HepG2 (cell line): ENCODE results near the gene CREBRF. TPM values are rescaled to one million over a fixed set of nuclear protein-coding genes. Genes with fewer than 3 reads are reported as not detected.
A peak's percentile ranks its signal among the peaks of the same experiment; 100 is the strongest.

ENCODE experiments used
- ATAC-seq: fragments of 200-7000 bp; cut with Tn5 transposase; 3 replicates; pipeline ENCODE4 v1.9.1; 2020; ENCODE audit warnings: mild to moderate bottlenecking, moderate library complexity
- BruUV-seq: library from RNA; stranded (reverse); fragments of 400-500 nt; replicated peaks from 2 replicates; lab custom pipeline; 2021; lab: Mats Ljungman, UMichigan
- CTCF ChIA-PET: fragments of 300-600 bp; formaldehyde crosslinking; extraction: SDS; loops from one replicate; lab custom pipeline; 2021; ENCODE audit warnings: low total read pairs, inconsistent platforms, low intra/inter-chr PET ratio; lab: Yijun Ruan, JAX
- POLR2A ChIA-PET: fragments of 350-600 bp; sonication (Branson Sonifier 250); formaldehyde crosslinking; loops from one replicate; lab custom pipeline; 2020; ENCODE audit warnings: antibody characterized with exemption, inconsistent platforms; lab: Yijun Ruan, JAX
- DNase-seq: peaks from one replicate; pipeline ENCODE4 v3.0.0-alpha.2; 2015; ENCODE audit warnings: low spot score
- FAIRE-seq: peaks from 3 replicates; lab custom pipeline; 2011; peaks lifted over from hg19 to GRCh38; lab: Jason Lieb, UNC
- H2AFZ ChIP-seq: one replicate; pipeline ENCODE4 v1.6.1; 2011; ENCODE audit warnings: low read length, inconsistent platforms
- H3K27ac ChIP-seq: fragments of 300-600 bp; 3 replicates; pipeline ENCODE4 v1.8.0; 2011; ENCODE audit warnings: mixed run types, mild to moderate bottlenecking, mixed read lengths, low read length, inconsistent platforms; ENCODE audit not compliant: insufficient read depth; ENCODE audit errors: extremely low read length
- H3K27me3 ChIP-seq, 2 experiments: fragments of 200-600 bp in 1 of 2; 2 replicates in 1 of 2; 3 replicates in 1 of 2; pipeline versions ENCODE4 v1.6.0 to v1.8.0; 2011; ENCODE audit warnings: low read length in 2 of 2, mild to moderate bottlenecking in 2 of 2, moderate library complexity in 2 of 2, inconsistent platforms in 1 of 2; ENCODE audit not compliant: insufficient read depth in 2 of 2, control insufficient read depth in 1 of 2
- H3K36me3 ChIP-seq, 2 experiments: fragments of 200-600 bp in 1 of 2; replicated peaks in 1 of 2; 2 replicates in 1 of 2; 3 replicates in 1 of 2; pipeline versions ENCODE4 v1.5.1 to v1.8.0; 2011; ENCODE audit warnings: low read length in 2 of 2, inconsistent platforms in 1 of 2; ENCODE audit not compliant: insufficient read depth in 2 of 2, control insufficient read depth in 1 of 2
- H3K4me1 ChIP-seq: 2 replicates; pipeline ENCODE4 v1.5.1; 2012; ENCODE audit warnings: low read length, inconsistent platforms; ENCODE audit not compliant: insufficient read depth
- H3K4me2 ChIP-seq: 2 replicates; pipeline ENCODE4 v1.6.0; 2011; ENCODE audit warnings: low read depth, low read length, inconsistent platforms
- H3K4me3 ChIP-seq, 3 experiments: fragments of 200-600 bp in 1 of 3; sonication (generic), shearing (Covaris generic) in 1 of 3; replicated peaks in 1 of 3; 2 replicates each; pipeline ENCODE4 v1.5.1; 2011 to 2016; ENCODE audit warnings: low read length in 3 of 3, inconsistent platforms in 2 of 3, low read depth in 2 of 3, mild to moderate bottlenecking in 2 of 3, control low read depth in 1 of 3, mixed read lengths in 1 of 3; ENCODE audit not compliant: insufficient read depth in 1 of 3
- H3K79me2 ChIP-seq: one replicate; pipeline ENCODE4 v1.6.1; 2011; ENCODE audit warnings: low read length, inconsistent platforms; ENCODE audit not compliant: insufficient read depth
- H3K9ac ChIP-seq: 2 replicates; pipeline ENCODE4 v1.6.0; 2011; ENCODE audit warnings: mild to moderate bottlenecking, low read depth, low read length, inconsistent platforms; ENCODE audit not compliant: insufficient read depth
- H3K9me3 ChIP-seq: 2 replicates; pipeline ENCODE4 v1.5.1; 2012; ENCODE audit warnings: mild to moderate bottlenecking, low read length
- H4K20me1 ChIP-seq: 2 replicates; pipeline ENCODE4 v1.6.0; 2011; ENCODE audit warnings: inconsistent platforms, mild to moderate bottlenecking, low read length, moderate library complexity; ENCODE audit not compliant: insufficient read depth
- ARNT ChIP-seq: fragments of 450-650 bp; IDR thresholded peaks from 2 replicates; pipeline ENCODE4 v1.6.1; 2017
- ATAD3A ChIP-seq: sonication (generic); formaldehyde crosslinking; IDR thresholded peaks from 2 replicates; pipeline ENCODE4 v1.4.0; 2020; ENCODE audit warnings: missing genetic modification reagents
- BORCS8-MEF2B ChIP-seq: sonication (generic); formaldehyde crosslinking; IDR thresholded peaks from 2 replicates; pipeline ENCODE4 v1.8.0; 2022; ENCODE audit warnings: mild to moderate bottlenecking, missing genetic modification reagents
- CAMTA2 ChIP-seq: sonication (generic); formaldehyde crosslinking; IDR thresholded peaks from 2 replicates; pipeline ENCODE4 v1.4.0; 2020; ENCODE audit warnings: mild to moderate bottlenecking, missing genetic modification reagents, borderline replicate concordance
- DPF2 ChIP-seq: sonication (generic); formaldehyde crosslinking; IDR thresholded peaks from 2 replicates; pipeline ENCODE4 v1.4.0; 2020; ENCODE audit warnings: mild to moderate bottlenecking, low read depth, missing genetic modification reagents, borderline replicate concordance
- FLYWCH1 ChIP-seq: sonication (generic); formaldehyde crosslinking; IDR thresholded peaks from 2 replicates; pipeline ENCODE4 v1.8.1; 2023; ENCODE audit warnings: mild to moderate bottlenecking, missing genetic modification reagents
- GABPA ChIP-seq, 2 experiments: IDR thresholded peaks; 2 replicates each; pipeline ENCODE4 v1.6.1; 2011 to 2016; ENCODE audit warnings: low read depth in 2 of 2, low read length in 1 of 2, missing biosample characterization in 1 of 2, missing genetic modification characterization in 1 of 2
- GFI1 ChIP-seq: sonication (generic); formaldehyde crosslinking; IDR thresholded peaks from 2 replicates; pipeline ENCODE4 v1.5.0; 2020; ENCODE audit warnings: missing genetic modification reagents, mild to moderate bottlenecking, borderline replicate concordance
- NFRKB ChIP-seq: fragments of 450-650 bp; IDR thresholded peaks from 2 replicates; pipeline ENCODE4 v1.6.1; 2017
- NONO ChIP-seq, 2 experiments: fragments of 450-650 bp in 1 of 2; sonication (generic) in 1 of 2; formaldehyde crosslinking in 1 of 2; IDR thresholded peaks in 1 of 2; conservative IDR thresholded peaks in 1 of 2; 2 replicates each; pipeline versions ENCODE4 v1.6.1 to v1.8.0; 2017 to 2022; ENCODE audit warnings: mild to moderate bottlenecking in 1 of 2, missing genetic modification reagents in 1 of 2, moderate library complexity in 1 of 2
- PRMT3 ChIP-seq: sonication (generic); formaldehyde crosslinking; IDR thresholded peaks from 2 replicates; pipeline ENCODE4 v1.8.1; 2022; ENCODE audit warnings: low read depth, mild to moderate bottlenecking, moderate library complexity, missing genetic modification reagents, borderline replicate concordance
- PTBP1 ChIP-seq: fragments of 200-400 bp; formaldehyde crosslinking; IDR thresholded peaks from 2 replicates; pipeline ENCODE4 v1.6.1; 2018; ENCODE audit warnings: low read length, low read depth; ENCODE audit not compliant: poor library complexity, severe bottlenecking
- RFXANK ChIP-seq: IDR thresholded peaks from 2 replicates; pipeline ENCODE4 v1.6.1; 2016
- SP2 ChIP-seq: sonication (generic); formaldehyde crosslinking; IDR thresholded peaks from 2 replicates; pipeline ENCODE4 v1.5.1; 2020; ENCODE audit warnings: mild to moderate bottlenecking, missing genetic modification reagents
- TRIM24 ChIP-seq: sonication (generic); formaldehyde crosslinking; IDR thresholded peaks from 2 replicates; pipeline ENCODE4 v1.8.0; 2022; ENCODE audit warnings: mild to moderate bottlenecking, missing genetic modification reagents
- ZBTB42 ChIP-seq: sonication (generic); formaldehyde crosslinking; IDR thresholded peaks from 2 replicates; pipeline ENCODE4 v1.5.0; 2020; ENCODE audit warnings: mild to moderate bottlenecking, missing genetic modification reagents
- ZNF556 ChIP-seq: sonication (generic); formaldehyde crosslinking; IDR thresholded peaks from 2 replicates; pipeline ENCODE4 v1.4.0; 2020; ENCODE audit warnings: mild to moderate bottlenecking, missing genetic modification reagents, borderline replicate concordance
- WGBS: methylation state at CpG from one replicate; pipeline ENCODE4 v1.1.6; 2017; ENCODE audit warnings: low lambda C conversion rate; 5-methylcytosine and 5-hydroxymethylcytosine counted together
- in situ Hi-C: cut with HindIII; loops from 2 replicates; pipeline ENCODE4 v1.10.0; 2017; ENCODE audit warnings: low pct_unique_long_range_greater_than_20kb; ENCODE audit not compliant: extremely low pct_ligation_motif_present
- intact Hi-C: fragments of 100-400 bp; cut with micrococcal nuclease; formaldehyde crosslinking; loops from one replicate; pipeline ENCODE4 v1.10.0; 2022; ENCODE audit not compliant: unreplicated experiment
- polyA plus RNA-seq, 8 experiments: library from polyadenylated mRNA; depleted of rRNA in 3 of 8; stranded (reverse) in 7 of 8; unstranded in 1 of 8; fragments of >200 nt; fragmentation: Illumina TruSeq in 4 of 8; extraction: Trizol in 4 of 8; gene quantifications; 2 replicates each; pipeline versions ENCODE4 v1.2.1 to v1.2.3, GENCODE V29; 2011 to 2016; ENCODE audit warnings: low read depth in 4 of 8, missing spikeins in 1 of 8, mixed read lengths in 1 of 8; ENCODE audit not compliant: insufficient read depth in 1 of 8
- total RNA-seq, 5 experiments: library from RNA; depleted of rRNA; stranded (reverse); fragments of >200 nt; fragmentation: Illumina TruSeq; extraction: Trizol; gene quantifications; 2 replicates each; pipeline ENCODE4 v1.2.3, GENCODE V29; 2016; ENCODE audit warnings: low read depth in 1 of 5
- TF ChIP-seq, protein P1 (sequence below): sonication (generic); formaldehyde crosslinking; IDR thresholded peaks from 2 replicates; pipeline ENCODE4 v1.4.0; 2020; ENCODE audit warnings: mild to moderate bottlenecking, missing genetic modification reagents, borderline replicate concordance

Gene CREBRF
- total and polyA plus RNA-seq, 2 of the 13 experiments (the other 11 are each of a cell fraction or from before 2014, with no cell fraction given) = 4.5 to 10.2 TPM

GRCh38 chr5:173138707-173139106 is 82.6 kb downstream of the CREBRF start:
- Histone ChIP-seq H2AFZ (no peak overlapping the region), H4K20me1 (no peaks in the 10 kb centered on the region), H3K27ac (no peak overlapping the region), H3K4me2 (no peak overlapping the region)
- in situ Hi-C loops = loop anchor here (25.0 kb wide), 1 partner anchor 426 kb away; no protein-coding TSS in a partner anchor
- WGBS = 88% methylated on average over 3 of the region's 3 CpGs
- POLR2A ChIA-PET = interaction anchor here (1.0 kb wide), 1 partner anchor 15 kb away, joined by 3 read pairs; no protein-coding TSS in a partner anchor
- BruUV-seq = no TSS peak
- TF ChIP-seq NFRKB = no peak
- TF ChIP-seq GFI1 (CRISPR knock-in tag) = no peak
- no peak for TF ChIP-seq TRIM24
- TF ChIP-seq CAMTA2 (CRISPR knock-in tag) = no peak
- no peak for TF ChIP-seq FLYWCH1
- TF ChIP-seq GABPA (IDR thresholded peaks at IDR 0.05; ENCODE audit: low read depth, low read length) = no peak
- no peak for TF ChIP-seq GABPA (CRISPR knock-in tag; IDR thresholded peaks at IDR 0.05; ENCODE audit: low read depth)
- no peak for TF ChIP-seq RFXANK (CRISPR knock-in tag)
- TF ChIP-seq ATAD3A = no peak
- TF ChIP-seq BORCS8-MEF2B (CRISPR knock-in tag) = no peak
- no peak for TF ChIP-seq SP2 (CRISPR knock-in tag)
- TF ChIP-seq DPF2 (CRISPR knock-in tag) = no peak
- no peak for TF ChIP-seq ZNF556 (CRISPR knock-in tag)
- no peak for TF ChIP-seq PRMT3 (CRISPR knock-in tag)
- TF ChIP-seq, protein P1, sequence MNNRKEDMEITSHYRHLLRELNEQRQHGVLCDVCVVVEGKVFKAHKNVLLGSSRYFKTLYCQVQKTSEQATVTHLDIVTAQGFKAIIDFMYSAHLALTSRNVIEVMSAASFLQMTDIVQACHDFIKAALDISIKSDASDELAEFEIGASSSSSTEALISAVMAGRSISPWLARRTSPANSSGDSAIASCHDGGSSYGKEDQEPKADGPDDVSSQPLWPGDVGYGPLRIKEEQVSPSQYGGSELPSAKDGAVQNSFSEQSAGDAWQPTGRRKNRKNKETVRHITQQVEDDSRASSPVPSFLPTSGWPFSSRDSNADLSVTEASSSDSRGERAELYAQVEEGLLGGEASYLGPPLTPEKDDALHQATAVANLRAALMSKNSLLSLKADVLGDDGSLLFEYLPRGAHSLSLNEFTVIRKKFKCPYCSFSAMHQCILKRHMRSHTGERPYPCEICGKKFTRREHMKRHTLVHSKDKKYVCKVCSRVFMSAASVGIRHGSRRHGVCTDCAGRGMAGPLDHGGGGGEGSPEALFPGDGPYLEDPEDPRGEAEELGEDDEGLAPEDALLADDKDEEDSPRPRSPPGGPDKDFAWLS (CRISPR knock-in tag) = no peak
- no peak for TF ChIP-seq ZBTB42 (CRISPR knock-in tag)
- no peak for TF ChIP-seq PTBP1
- TF ChIP-seq NONO (IDR thresholded peaks at IDR 0.05) = no peak
- no peak for TF ChIP-seq NONO (CRISPR knock-in tag; conservative IDR thresholded peaks at IDR 0.05)
- no peak for TF ChIP-seq ARNT
- TF ChIP-seq, all 625 proteins: peak for 0
- no peak overlapping the region for H3K4me3 ChIP-seq
- H3K36me3 ChIP-seq = 0 out of 5 replicates have a peak, but pooled peaks cover 0 to 2% of the 10 kb centered on the region in 2 experiments
- no peaks in the 10 kb centered on the region for H3K27me3 ChIP-seq
- intact Hi-C loops = no loop called here
- CTCF ChIA-PET = no interaction called here
- DNase-seq = peak; percentile 14
- FAIRE-seq = no peak
- H3K9ac ChIP-seq = no peak overlapping the region
- no peak for ATAC-seq
- peaks cover 22% of the 10 kb centered on the region for H3K4me1 ChIP-seq
- H3K9me3 ChIP-seq = no peaks in the 10 kb centered on the region
- no peaks in the 10 kb centered on the region for H3K79me2 ChIP-seq
